ENCODE results near the gene DRC7. TPM values are rescaled to one million over a fixed set of nuclear protein-coding genes. Genes with fewer than 3 reads are reported as not detected.

Gene DRC7
- total RNA-seq, 1 donor from 2014 or later, result not detected

DNA sequence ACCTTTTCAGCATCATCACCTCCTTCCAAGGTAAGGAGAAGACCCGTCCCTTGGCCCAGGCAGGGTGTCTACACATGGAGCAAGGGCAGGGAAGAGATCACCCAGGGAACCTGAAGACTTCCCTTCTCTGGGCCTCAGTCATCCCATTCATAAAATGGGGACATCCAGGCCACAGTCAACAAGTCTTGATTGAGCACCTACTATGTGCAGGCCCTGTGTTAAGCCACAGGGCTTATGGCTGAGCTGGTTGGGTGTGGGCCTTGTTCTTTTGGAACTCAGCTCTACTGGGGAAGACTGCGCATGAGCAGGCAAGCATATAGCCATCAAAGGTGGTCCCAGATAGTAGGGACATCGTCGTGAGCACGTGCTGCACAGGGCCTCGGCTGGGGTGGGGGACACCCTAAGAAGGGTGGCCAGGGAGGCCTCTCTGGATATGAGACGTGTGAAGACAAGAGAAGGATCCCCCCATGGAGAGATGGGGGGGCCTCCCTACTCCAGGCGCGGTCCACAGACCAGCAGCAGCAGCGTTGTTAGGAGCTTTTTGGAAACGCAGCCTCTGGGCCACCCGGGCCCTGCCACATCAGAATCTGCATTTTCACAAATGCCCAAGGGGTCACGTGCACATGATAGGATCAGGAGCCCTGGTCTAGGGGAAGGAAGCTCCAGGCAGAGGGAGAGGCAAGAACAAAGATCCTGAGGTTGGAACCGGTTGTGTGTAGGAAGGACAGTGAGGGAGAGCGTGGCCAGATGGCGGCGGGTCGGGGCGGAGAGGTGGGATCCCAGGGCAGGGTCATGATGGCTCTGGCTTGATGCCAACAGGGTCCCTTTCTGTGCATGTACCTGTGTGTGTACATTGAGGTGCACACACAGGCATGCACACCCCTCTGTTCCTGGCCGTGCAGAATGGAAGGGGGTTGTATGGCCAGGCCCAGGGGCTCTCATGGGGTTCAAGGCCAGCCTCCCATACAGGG is 32.4 kb upstream of the DRC7 start:
- no peak for TF ChIP-seq CTCF (IDR thresholded peaks at IDR 0.05)
- no peaks in the 10 kb centered on the region for H3K9me3 Mint-ChIP-seq (ENCODE audit: low read depth)

GRCh38 chr16:57663436-57663835 is 31.2 kb upstream of the DRC7 start:
- H3K4me1 Mint-ChIP-seq (ENCODE audit: low read depth), result no peaks in the 10 kb centered on the region
- peak; percentile 76 for DNase-seq (ENCODE audit: low spot score)
- TF ChIP-seq CTCF (IDR thresholded peaks at IDR 0.05), result no peak
- peaks cover 13% of the 10 kb centered on the region for H3K36me3 Mint-ChIP-seq (ENCODE audit: low read depth)
- no peaks in the 10 kb centered on the region for H3K9me3 Mint-ChIP-seq (ENCODE audit: low read depth)
- H3K27me3 Mint-ChIP-seq (ENCODE audit: low read depth), result no peaks in the 10 kb centered on the region
- H3K27ac Mint-ChIP-seq (ENCODE audit: unreplicated experiment), result no peak overlapping the region
- no peak overlapping the region for H3K4me3 Mint-ChIP-seq (ENCODE audit: unreplicated experiment)

More for the DNA sequence above, 32.4 kb upstream of the DRC7 start:
- Mint-ChIP-seq H3K4me3 (ENCODE audit: unreplicated experiment) (no peak overlapping the region), H3K36me3 (ENCODE audit: low read depth) (peaks cover 15% of the 10 kb centered on the region), H3K27me3 (ENCODE audit: low read depth) (no peaks in the 10 kb centered on the region), H3K27ac (ENCODE audit: unreplicated experiment) (peak overlapping the region; percentile 22), H3K4me1 (ENCODE audit: low read depth) (no peaks in the 10 kb centered on the region)
- peak; percentile 77 for DNase-seq (ENCODE audit: low spot score)

DNA sequence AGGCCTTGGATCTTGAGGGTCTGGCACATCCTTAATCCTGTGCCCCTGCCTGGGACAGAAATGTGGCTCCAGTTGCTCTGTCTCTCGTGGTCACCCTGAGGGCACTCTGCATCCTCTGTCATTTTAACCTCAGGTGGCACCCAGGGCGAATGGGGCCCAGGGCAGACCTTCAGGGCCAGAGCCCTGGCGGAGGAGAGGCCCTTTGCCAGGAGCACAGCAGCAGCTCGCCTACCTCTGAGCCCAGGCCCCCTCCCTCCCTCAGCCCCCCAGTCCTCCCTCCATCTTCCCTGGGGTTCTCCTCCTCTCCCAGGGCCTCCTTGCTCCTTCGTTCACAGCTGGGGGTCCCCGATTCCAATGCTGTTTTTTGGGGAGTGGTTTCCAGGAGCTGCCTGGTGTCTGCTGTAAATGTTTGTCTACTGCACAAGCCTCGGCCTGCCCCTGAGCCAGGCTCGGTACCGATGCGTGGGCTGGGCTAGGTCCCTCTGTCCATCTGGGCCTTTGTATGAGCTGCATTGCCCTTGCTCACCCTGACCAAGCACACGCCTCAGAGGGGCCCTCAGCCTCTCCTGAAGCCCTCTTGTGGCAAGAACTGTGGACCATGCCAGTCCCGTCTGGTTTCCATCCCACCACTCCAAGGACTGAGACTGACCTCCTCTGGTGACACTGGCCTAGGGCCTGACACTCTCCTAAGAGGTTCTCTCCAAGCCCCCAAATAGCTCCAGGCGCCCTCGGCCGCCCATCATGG is 30.5 kb upstream of the DRC7 start:
- peaks cover 13% of the 10 kb centered on the region for H3K36me3 Mint-ChIP-seq (ENCODE audit: low read depth)
- no peak overlapping the region for H3K4me3 Mint-ChIP-seq (ENCODE audit: unreplicated experiment)
- TF ChIP-seq CTCF (IDR thresholded peaks at IDR 0.05), result peak; percentile 15
- no peaks in the 10 kb centered on the region for H3K9me3 Mint-ChIP-seq (ENCODE audit: low read depth)
- H3K27me3 Mint-ChIP-seq (ENCODE audit: low read depth), result peaks cover 2% of the 10 kb centered on the region
- no peaks in the 10 kb centered on the region for H3K4me1 Mint-ChIP-seq (ENCODE audit: low read depth)
- no peak overlapping the region for H3K27ac Mint-ChIP-seq (ENCODE audit: unreplicated experiment)
- DNase-seq (ENCODE audit: low spot score), result no peak

GRCh38 chr16:57664662-57665025 is 30.0 kb upstream of the DRC7 start:
- no peak overlapping the region for H3K27ac Mint-ChIP-seq (ENCODE audit: unreplicated experiment)
- no peak for DNase-seq (ENCODE audit: low spot score)
- no peak for TF ChIP-seq CTCF (IDR thresholded peaks at IDR 0.05)

DNA sequence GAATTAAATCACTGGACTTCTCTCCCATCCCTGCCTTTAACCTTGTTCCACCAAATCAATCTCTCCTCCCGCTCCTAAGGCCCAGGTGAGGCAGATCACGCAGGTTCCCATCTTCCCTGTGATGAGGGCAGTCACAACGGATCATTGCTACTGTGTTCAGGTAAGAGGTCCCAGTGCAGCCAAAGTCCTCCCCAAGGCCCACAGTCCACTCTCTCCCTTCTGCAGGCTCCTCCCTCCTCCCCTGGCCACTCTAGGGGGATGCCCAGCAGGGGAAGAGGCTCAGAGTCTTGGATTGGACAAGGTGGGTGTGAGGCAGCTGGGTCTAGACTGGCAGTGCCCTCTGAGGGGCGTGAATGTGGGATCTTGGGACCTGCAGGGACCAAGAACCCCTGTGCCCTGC is 29.1 kb upstream of the DRC7 start:
- Mint-ChIP-seq H3K36me3 (ENCODE audit: low read depth) (peaks cover 11% of the 10 kb centered on the region), H3K27me3 (ENCODE audit: low read depth) (peaks cover 3% of the 10 kb centered on the region), H3K4me3 (ENCODE audit: unreplicated experiment) (no peak overlapping the region), H3K4me1 (ENCODE audit: low read depth) (no peaks in the 10 kb centered on the region), H3K27ac (ENCODE audit: unreplicated experiment) (no peak overlapping the region), H3K9me3 (ENCODE audit: low read depth) (no peaks in the 10 kb centered on the region)
- no peak for DNase-seq (ENCODE audit: low spot score)
- no peak for TF ChIP-seq CTCF (IDR thresholded peaks at IDR 0.05)

More at GRCh38 chr16:57664662-57665025, 30.0 kb upstream of the DRC7 start:
- no peaks in the 10 kb centered on the region for H3K4me1 Mint-ChIP-seq (ENCODE audit: low read depth)
- no peak overlapping the region for H3K4me3 Mint-ChIP-seq (ENCODE audit: unreplicated experiment)
- peaks cover 3% of the 10 kb centered on the region for H3K27me3 Mint-ChIP-seq (ENCODE audit: low read depth)
- peaks cover 13% of the 10 kb centered on the region for H3K36me3 Mint-ChIP-seq (ENCODE audit: low read depth)
- H3K9me3 Mint-ChIP-seq (ENCODE audit: low read depth), result no peaks in the 10 kb centered on the region

All from chondrocyte (in vitro differentiated cells).